Measurements from ENCODE around the gene PLXNB1.

The PLXNB1 gene

DNA sequence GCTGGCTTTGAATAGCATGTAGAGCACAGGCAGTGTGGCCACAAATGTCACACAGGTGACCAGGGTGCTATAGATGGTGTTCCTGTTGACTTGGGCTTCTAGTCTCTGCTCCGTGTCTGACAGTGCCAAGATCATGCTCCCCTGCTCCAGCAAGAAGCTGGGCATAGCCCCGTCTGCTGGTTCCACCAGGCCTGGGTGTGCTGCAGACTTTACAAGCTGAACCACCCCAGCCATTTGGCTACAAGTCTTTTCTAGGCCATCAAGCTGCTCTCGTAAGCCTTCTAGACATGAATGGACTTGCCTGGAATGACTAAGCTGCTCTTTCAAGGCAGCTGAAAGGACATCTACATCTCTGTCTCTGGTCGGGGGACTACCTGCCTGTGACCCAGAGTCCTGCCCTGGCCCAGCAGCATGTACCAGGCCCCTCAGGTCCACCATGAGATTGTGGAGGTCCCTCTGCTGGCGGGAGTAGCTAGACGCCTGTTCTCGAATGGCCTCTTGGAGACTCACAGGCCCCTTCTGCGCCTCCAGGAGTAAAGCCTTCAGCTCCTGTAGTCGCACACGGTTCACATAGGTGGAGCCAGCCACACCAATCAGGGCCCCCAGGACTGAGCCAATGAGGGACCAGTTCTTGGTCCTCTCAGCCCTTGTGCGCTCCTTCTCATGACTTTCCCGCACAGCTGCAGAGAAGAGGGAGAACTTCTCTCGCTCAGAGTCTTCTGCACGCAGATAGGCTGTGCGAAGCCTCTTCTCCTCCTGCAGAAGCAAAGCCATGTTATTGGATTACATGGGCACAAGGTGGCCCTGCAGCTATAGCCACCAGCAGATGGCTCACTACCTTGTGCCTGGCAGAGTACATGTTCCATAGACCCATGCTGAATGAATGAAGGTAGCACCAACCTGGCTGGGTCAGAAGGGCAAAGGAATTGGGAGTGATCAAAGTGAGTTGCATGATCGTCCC, 2.8 kb upstream of the PLXNB1 start:
- no peak for DNase-seq

GRCh38 chr3:48431224-48432029, 1.5 kb upstream of the PLXNB1 start:
- DNase-seq: no peak

DNA sequence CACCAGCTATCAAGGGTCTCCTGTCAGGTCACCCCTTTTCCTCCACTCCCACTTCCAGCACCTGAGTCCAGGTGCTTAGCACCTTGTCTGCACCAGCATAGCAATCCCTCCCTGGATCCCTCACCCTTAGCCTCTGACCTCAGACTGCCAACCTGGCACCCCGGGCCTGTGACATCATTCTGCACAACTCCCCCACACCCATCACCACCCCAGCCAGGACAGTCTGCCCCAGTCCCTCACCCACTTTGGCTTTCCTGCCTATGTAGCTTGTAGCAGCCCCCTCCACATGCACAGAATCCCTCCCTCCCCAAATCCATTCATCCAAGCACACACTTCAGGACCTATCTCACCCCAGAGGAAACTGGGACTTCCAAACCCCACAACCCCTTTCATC, 819 bp upstream of the PLXNB1 start:
- no peak for DNase-seq

- DNase-seq: no peak
Measured at GRCh38 chr3:48429317-48429959, 448 bp downstream of the PLXNB1 start.

DNA sequence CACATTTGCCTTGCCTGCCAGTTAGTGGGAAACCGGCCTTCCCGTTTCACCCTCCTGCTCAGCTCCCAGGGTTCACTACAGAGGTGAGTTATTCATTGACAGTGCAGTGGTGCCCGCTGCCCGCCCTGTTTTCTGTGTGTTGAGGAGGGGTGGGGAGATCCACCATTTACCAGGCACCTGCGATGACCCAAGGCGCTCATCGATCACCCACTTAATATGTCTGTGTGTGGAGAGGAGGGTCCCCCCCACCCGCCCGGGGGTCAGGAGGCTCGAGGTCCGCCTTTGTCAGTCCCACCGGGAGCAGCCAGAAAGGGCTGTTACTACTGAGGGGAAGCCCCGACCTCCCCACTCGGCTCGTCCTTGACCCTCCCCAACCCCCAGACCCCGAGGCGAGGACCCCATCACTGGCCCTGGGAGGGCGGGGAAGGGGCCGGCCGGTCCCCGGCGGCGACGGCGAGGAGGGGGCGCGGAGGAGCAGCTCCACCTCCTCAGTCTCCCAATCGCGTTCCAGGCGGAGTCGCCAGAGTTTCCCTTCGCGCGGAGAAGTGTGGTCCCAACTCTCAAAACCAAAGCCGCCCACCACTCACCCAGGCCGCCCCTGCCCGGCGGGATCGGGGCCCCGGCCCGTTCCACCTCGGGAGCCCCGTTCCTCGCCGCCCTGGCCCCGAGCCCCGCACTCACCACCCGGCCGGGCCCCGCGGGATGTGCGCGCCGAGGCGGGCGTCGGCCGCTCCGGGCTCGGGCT, 1.1 kb downstream of the PLXNB1 start:
- no peak for DNase-seq

GRCh38 chr3:48428088-48428571, 1.8 kb downstream of the PLXNB1 start:
- DNase-seq: no peak

DNA sequence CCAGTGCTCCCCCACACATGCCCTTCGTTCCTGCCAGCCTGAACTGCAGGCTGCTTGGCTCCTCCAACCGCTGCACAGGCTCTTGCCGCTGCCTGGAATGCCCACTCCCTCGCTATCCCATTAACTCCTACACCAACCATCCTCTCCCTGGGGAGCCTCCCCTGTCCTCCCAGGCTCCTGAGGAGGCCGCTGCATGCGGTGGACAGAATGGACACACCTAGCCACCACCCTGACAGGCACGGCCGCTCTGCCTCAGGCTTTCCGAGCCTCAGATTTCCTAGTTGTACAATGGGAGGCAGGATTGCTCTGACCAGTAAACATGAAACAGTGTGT, 2.3 kb downstream of the PLXNB1 start:
- no peak for DNase-seq

DNA sequence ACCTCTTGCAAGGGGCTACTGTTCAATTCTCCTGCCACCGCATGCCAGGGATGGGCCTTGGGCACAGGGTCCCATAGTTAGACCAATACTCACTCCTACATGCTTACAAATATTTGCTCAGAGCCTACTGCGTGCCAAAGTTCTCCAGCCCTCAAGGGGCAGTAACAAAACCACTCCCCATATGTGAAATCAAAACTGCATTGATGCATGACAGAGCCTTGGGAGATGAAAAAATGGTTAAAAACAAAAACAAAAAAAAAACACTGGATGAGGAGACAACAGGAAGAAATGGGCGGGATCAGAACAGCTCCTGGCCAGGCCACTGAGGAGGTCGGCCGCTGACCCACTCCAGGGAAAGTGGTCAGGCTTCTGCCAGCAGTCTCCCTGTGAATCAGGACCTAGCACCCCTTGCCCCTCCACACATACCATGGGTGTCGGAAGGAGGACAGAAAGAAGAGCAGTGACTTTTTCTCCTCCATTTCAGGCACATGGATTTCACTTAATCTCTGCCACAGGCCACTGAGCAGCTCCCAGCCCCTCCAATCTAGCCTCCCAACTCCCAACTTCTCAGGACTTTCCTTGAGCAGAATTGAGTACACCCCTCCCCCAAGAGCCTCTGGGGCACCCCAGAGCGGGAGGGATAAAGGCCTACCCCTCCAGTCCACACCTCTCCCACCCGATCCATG, 2.8 kb downstream of the PLXNB1 start:
- DNase-seq: no peak

GRCh38 chr3:48426401-48426909, 3.4 kb downstream of the PLXNB1 start:
- no peak for DNase-seq

DNA sequence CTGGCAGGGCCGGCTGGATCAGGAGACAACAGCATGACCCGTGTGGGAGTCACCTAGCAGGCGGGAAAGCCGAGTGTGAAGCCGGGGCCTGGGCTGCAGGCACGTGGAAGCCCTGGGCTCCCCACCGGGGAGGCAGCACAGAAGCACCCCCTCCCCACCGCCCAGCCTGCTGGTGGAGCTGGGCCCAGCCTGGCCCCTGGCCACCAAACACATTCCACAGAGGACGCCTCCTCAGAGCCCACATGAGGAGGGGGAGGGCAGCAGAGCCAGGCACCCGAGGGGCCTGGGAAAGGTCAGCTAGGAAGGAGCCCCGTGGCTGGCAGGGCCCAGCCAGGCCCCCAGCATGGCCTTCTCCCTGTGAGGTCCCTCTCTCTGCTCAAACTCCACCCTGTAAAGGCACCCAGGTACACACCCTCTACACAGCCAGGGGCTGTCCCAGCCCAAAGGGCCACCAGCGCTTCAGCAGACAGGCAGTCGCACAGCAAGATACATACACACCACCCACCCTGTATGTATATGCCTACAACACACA, 4.5 kb downstream of the PLXNB1 start:
- DNase-seq: no peak

GRCh38 chr3:48423883-48424695, 5.8 kb downstream of the PLXNB1 start:
- no peak for DNase-seq

GRCh38 chr3:48423241-48423882, 6.5 kb downstream of the PLXNB1 start:
- no peak for DNase-seq

DNA sequence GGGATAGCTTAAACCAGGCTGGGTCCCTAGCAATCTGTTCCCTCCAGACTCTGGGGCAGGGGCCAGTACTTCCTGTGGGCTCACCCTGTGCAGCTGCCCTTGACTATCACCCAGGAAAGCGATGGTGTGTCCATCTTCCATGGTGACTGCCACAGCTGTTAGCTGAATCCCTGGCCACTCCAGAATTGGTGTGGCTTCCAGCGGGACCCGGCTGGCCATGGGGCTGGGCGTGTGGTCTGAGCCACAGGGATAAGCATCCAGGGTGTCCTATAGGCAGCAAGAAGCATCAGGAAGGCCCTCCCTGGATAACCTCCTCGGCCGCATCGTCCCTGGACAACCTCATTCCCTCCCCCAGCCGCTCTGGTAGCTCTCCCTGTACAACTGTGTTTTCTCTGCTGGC, 7.2 kb downstream of the PLXNB1 start:
- no peak for DNase-seq

DNA sequence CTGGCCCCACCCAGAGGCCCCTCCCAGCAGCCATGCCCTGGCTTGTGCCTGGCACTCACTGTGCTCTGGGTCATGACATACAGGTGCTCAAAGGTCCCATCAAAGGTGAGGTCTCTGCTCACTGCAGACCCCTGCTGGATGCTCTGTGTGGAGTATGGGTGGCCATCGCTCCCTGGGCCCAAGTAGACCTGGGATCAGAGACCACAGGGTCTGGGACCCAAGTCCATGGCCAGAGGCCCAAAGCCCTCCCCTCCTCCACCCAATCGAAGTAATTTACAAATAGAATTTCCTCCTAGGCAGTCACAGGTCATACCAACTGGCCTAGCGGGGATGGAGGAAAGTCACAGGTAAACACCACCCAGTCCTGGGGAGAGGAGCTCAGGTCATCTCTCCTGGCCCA, 7.6 kb downstream of the PLXNB1 start:
- no peak for DNase-seq

GRCh38 chr3:48420561-48420960, 9.3 kb downstream of the PLXNB1 start:
- DNase-seq: no peak

GRCh38 chr3:48419597-48419996, 10.3 kb downstream of the PLXNB1 start:
- DNase-seq: no peak

- DNase-seq: no peak
Measured at GRCh38 chr3:48419149-48419548, 10.7 kb downstream of the PLXNB1 start.

GRCh38 chr3:48418651-48419050, 11.2 kb downstream of the PLXNB1 start:
- DNase-seq: no peak

DNA sequence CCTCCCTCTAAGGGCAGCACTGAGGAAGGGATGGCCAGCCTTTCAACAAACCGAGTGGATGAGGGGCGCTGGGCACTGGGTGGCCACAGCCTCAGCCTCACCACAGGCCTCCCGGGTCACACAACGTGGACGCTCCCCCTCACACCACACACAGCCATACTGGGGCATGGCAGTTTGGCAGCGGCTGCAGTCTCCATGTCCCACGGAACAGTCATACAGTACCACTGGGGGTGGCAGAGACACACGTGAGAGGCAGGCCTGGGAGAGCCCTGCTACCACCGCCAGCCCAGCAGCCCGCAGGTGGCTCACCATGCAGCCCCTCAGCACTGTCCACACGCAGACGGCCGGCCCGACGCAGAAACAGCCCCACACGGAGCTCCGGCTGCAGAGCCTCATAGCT, 11.7 kb downstream of the PLXNB1 start:
- DNase-seq: no peak

GRCh38 chr3:48417529-48418108, 12.3 kb downstream of the PLXNB1 start:
- DNase-seq: no peak
